ENCODE data around the gene KIRREL3. TPM values are rescaled to one million over a fixed set of nuclear protein-coding genes. Genes with fewer than 3 reads are reported as not detected.

KIRREL3 gene
- total RNA-seq, 1 donor from 2014 or later: not detected

GRCh38 chr11:126561327-126561893, 439.2 kb downstream of the KIRREL3 start:
- no peak for TF ChIP-seq CTCF (IDR thresholded peaks at IDR 0.05; ENCODE audit: insufficient read depth, low read length, severe bottlenecking)
- DNase-seq (ENCODE audit: low read depth) (peak; percentile 33), FAIRE-seq (no peak)
- H3K36me3 ChIP-seq (ENCODE audit: control insufficient read depth, insufficient read depth, low read length): no peaks in the 10 kb centered on the region
- no peaks in the 10 kb centered on the region for H3K27me3 ChIP-seq (ENCODE audit: control insufficient read depth, insufficient read depth, low read length)
- H3K4me3 ChIP-seq (ENCODE audit: low read depth, low read length): no peak overlapping the region

- no peak for DNase-seq (ENCODE audit: low read depth)
- no peak overlapping the region for H3K4me3 ChIP-seq (ENCODE audit: low read depth, low read length)
- H3K27me3 ChIP-seq (ENCODE audit: control insufficient read depth, insufficient read depth, low read length): no peaks in the 10 kb centered on the region
- no peak for FAIRE-seq
- H3K36me3 ChIP-seq (ENCODE audit: control insufficient read depth, insufficient read depth, low read length): no peaks in the 10 kb centered on the region
- no peak for TF ChIP-seq CTCF (IDR thresholded peaks at IDR 0.05; ENCODE audit: insufficient read depth, low read length, severe bottlenecking)
These were observed 440.3 kb downstream of the KIRREL3 start for GRCh38 chr11:126560221-126560620.

GRCh38 chr11:126548581-126549550, 451.7 kb downstream of the KIRREL3 start:
- H3K27me3 ChIP-seq (ENCODE audit: control insufficient read depth, insufficient read depth, low read length): no peaks in the 10 kb centered on the region
- FAIRE-seq: no peak

GRCh38 chr11:126547691-126548090, 452.9 kb downstream of the KIRREL3 start:
- Histone ChIP-seq H3K27me3 (ENCODE audit: control insufficient read depth, insufficient read depth, low read length) (no peaks in the 10 kb centered on the region), H3K36me3 (ENCODE audit: control insufficient read depth, insufficient read depth, low read length) (no peaks in the 10 kb centered on the region), H3K4me3 (ENCODE audit: low read depth, low read length) (no peak overlapping the region)
- peak; percentile 75 for FAIRE-seq
- TF ChIP-seq CTCF (IDR thresholded peaks at IDR 0.05; ENCODE audit: insufficient read depth, low read length, severe bottlenecking): no peak
- no peak for DNase-seq (ENCODE audit: low read depth)

More at GRCh38 chr11:126548581-126549550, 451.7 kb downstream of the KIRREL3 start:
- no peak overlapping the region for H3K4me3 ChIP-seq (ENCODE audit: low read depth, low read length)
- H3K36me3 ChIP-seq (ENCODE audit: control insufficient read depth, insufficient read depth, low read length): no peaks in the 10 kb centered on the region
- no peak for TF ChIP-seq CTCF (IDR thresholded peaks at IDR 0.05; ENCODE audit: insufficient read depth, low read length, severe bottlenecking)
- no peak for DNase-seq (ENCODE audit: low read depth)

GRCh38 chr11:126547161-126547560, 453.4 kb downstream of the KIRREL3 start:
- Histone ChIP-seq H3K4me3 (ENCODE audit: low read depth, low read length) (no peak overlapping the region), H3K27me3 (ENCODE audit: control insufficient read depth, insufficient read depth, low read length) (no peaks in the 10 kb centered on the region), H3K36me3 (ENCODE audit: control insufficient read depth, insufficient read depth, low read length) (no peaks in the 10 kb centered on the region)
- FAIRE-seq (no peak), DNase-seq (ENCODE audit: low read depth) (peak; percentile 4)
- TF ChIP-seq CTCF (IDR thresholded peaks at IDR 0.05; ENCODE audit: insufficient read depth, low read length, severe bottlenecking): no peak

Data from bronchial epithelial cell (primary cell).